Measurements from ENCODE around the gene ZFAND2B.

DNA sequence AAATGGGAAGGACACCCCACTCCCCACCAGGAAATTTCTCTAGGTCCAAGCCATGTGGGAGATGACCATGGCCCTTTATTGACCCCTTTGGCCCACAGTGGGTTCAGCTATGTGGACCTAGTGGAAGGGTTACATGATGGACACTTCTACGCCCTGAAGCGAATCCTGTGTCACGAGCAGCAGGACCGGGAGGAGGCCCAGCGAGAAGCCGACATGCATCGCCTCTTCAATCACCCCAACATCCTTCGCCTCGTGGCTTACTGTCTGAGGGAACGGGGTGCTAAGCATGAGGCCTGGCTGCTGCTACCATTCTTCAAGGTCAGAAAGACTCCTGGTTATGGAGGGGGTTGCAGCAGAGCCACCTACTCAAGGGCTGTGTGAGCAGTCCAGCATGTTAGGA, 40.0 kb downstream of the ZFAND2B start:
- TF ChIP-seq, protein P1, sequence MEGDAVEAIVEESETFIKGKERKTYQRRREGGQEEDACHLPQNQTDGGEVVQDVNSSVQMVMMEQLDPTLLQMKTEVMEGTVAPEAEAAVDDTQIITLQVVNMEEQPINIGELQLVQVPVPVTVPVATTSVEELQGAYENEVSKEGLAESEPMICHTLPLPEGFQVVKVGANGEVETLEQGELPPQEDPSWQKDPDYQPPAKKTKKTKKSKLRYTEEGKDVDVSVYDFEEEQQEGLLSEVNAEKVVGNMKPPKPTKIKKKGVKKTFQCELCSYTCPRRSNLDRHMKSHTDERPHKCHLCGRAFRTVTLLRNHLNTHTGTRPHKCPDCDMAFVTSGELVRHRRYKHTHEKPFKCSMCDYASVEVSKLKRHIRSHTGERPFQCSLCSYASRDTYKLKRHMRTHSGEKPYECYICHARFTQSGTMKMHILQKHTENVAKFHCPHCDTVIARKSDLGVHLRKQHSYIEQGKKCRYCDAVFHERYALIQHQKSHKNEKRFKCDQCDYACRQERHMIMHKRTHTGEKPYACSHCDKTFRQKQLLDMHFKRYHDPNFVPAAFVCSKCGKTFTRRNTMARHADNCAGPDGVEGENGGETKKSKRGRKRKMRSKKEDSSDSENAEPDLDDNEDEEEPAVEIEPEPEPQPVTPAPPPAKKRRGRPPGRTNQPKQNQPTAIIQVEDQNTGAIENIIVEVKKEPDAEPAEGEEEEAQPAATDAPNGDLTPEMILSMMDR (IDR thresholded peaks at IDR 0.05; ENCODE audit: poor library complexity, severe bottlenecking): no peak
- no peak for TF ChIP-seq RAD21 (conservative IDR thresholded peaks at IDR 0.05)
- no peak for TF ChIP-seq TAF1 (IDR thresholded peaks at IDR 0.05; ENCODE audit: low read depth)
- TF ChIP-seq EZH2 (IDR thresholded peaks at IDR 0.05; ENCODE audit: borderline replicate concordance, insufficient read depth, low read length, poor library complexity, severe bottlenecking): no peak
- TF ChIP-seq POLR2AphosphoS5 (IDR thresholded peaks at IDR 0.05): no peak
- TF ChIP-seq EP300 (conservative IDR thresholded peaks at IDR 0.05; ENCODE audit: poor library complexity, severe bottlenecking): no peak
